SIG-M5 treated with dmso at 0.1 percent for 504 hours (cell line): ENCODE data around the gene SPCS3.
"Not testable (repeated sequence)": the region's sequence is repeated elsewhere in the genome, so short reads cannot be mapped to it uniquely, and the experiment has no call there.

Experiments
- DNase-seq: peaks from one replicate; lab custom pipeline; 2025; ENCODE audit not compliant: unreplicated experiment; lab: John Stamatoyannopoulos, UW

Gene SPCS3

GRCh38 chr4:176345346-176345745 is 25.6 kb downstream of the SPCS3 start:
- DNase-seq, result not testable (repeated sequence)

- not testable (repeated sequence) for DNase-seq
These were observed 27.1 kb downstream of the SPCS3 start for GRCh38 chr4:176346836-176347235.

DNA sequence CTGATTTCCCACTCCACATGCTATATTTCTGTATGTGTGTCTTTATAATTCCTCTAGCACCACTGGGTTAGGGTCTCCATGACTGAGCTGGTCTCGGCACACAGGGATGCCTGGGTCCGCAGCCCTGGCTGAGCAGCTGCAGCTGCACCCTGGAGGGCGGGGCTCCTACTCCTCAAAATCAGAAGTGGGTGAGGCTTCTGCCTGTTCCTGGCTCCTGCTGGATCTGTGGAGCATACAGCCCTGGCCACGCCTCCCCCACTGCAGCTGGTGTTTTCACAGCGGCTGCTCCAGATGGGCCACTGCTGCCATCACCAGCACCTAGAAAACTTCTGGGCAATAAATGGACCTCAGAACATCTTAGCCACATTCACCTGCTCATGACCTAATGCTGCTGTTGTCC is 30.9 kb downstream of the SPCS3 start:
- DNase-seq, result no peak

DNA sequence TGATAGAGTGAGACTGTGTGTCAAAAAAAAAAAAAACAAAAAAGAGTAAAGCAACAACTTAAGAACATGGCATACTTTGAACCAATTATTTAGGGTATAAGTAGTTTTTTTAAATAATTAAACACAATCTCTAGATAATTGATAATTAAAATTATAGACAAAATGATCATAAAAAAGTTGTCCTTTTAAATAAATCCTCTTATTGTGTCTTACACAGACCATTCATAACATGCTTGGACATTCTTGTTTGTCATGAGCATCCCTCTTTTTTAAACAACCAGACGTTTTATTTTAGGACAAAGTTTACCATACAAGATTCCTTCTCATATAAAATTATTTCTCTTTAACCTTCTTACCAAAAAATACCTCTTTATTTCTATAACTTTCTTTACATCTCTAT is 35.1 kb downstream of the SPCS3 start:
- no peak for DNase-seq

GRCh38 chr4:176357359-176358082 is 37.8 kb downstream of the SPCS3 start:
- no peak for DNase-seq

DNA sequence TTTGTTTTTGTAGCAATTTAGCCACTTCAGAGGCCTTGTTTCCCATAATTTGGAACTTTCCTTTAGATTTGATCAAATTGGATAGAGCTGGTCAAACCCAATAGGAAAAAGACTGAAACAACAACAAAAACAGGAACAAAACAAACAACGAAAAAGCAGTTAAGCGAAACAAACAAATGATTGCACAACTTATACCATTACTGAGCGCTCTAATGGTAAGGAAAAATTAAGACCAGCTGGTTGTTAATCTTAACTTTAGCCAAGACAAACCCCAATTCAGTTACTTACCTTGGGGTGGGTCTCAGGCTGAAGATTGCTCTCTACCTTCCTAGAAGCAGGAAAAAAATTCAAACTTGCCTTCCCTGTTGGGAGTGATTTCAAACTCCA is 38.3 kb downstream of the SPCS3 start:
- DNase-seq, result no peak

DNA sequence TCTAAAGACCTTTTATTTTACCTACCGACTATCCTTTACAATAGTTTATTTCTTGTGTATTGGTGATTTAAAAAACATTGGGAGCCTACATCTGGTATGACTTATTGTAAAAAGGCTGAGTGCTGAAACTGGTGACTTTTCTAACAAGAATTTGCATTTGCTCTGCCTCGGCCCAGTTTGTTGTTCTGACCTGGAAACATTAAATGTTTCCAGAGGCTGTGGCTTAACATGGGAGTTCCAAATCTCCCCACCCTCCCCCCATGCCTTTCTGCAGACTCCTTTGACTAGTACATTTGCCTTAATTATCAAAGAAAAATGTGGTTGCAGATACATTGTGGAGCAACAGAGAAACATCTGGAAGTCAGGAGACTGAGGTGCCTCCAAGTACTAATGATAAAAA is 39.8 kb downstream of the SPCS3 start:
- no peak for DNase-seq

- DNase-seq, result no peak
These were observed 40.7 kb downstream of the SPCS3 start for GRCh38 chr4:176360446-176360845.

GRCh38 chr4:176363072-176363471 is 43.3 kb downstream of the SPCS3 start:
- DNase-seq, result no peak

GRCh38 chr4:176367771-176368465 is 48.2 kb downstream of the SPCS3 start:
- no peak for DNase-seq

- DNase-seq, result peak; percentile 8
These were observed 56.4 kb downstream of the SPCS3 start for GRCh38 chr4:176376032-176376614.

DNA sequence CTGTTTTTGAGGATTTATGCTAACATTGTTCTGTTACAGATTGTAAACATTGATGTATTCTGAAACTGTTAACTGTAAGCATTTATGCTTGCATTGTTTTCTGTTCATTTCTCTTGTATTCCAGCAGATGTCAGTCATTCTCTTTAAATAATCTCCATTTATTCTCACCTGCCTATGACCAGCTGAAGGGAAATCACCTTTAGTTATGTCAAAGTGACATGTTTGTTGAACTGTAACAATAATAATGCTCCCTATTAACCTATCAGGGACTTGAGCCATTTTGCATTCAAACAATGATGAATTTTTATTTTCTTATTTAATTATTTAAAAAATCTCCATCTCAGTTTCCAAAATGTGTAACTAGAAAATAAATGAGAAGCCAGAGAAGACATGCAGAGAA is 58.0 kb downstream of the SPCS3 start:
- DNase-seq, result peak; percentile 51

DNA sequence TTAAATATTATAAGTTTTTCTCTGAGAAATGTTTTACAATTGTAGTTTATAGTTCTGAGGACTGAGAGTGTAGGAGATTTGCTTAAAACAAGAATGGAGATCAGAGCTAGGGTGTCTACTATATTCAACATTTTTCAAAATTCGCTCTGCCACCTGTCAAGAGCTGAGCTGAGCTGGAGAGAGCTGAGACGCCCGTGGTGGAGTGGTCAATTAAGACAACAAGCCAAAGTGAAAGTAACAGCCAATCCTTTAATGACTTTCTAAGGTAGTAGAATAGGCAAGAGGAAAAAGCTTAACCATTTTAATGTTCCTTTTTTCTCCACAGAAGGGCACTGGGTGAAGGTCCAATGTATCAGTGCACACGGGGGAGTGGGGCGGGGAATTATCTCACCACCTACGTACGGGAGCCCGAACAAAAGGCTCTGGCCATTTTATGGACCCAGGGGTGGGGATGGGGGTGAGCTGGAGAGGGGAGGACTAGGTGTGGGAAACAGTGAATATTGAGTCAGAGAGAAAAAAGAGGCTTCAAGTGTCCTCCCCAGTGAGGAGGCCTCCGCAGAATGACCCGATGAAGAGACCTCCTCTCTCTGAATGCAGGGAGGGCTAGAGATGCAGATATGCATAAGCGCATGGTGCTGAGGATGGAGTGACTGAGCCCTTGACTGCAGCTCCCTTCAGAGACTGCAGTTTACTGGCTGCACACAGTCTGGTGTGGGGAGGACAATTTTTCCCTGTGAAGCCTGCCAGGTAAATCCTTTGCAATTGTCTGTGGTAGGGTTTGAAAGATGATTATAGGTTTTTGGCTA is 60.8 kb downstream of the SPCS3 start:
- DNase-seq, result no peak
